T47D (cell line): ENCODE results near the gene RGL1.

ENCODE experiments used
- DNase-seq, 2 experiments: peaks; one replicate each; pipeline versions ENCODE4 v3.0.0 to v3.0.0-alpha.2; 2011 to 2012; ENCODE audit warnings: low read depth in 1 of 2, low spot score in 1 of 2
- JUND ChIP-seq: IDR thresholded peaks from 2 replicates; pipeline ENCODE4 v1.6.1; 2012; ENCODE audit warnings: low read depth
- in situ Hi-C: cut with HindIII; loops from 2 replicates; pipeline ENCODE4 v1.10.0; 2016; ENCODE audit warnings: low sequenced_read_pairs, low pct_unique_long_range_greater_than_20kb

The RGL1 gene

DNA sequence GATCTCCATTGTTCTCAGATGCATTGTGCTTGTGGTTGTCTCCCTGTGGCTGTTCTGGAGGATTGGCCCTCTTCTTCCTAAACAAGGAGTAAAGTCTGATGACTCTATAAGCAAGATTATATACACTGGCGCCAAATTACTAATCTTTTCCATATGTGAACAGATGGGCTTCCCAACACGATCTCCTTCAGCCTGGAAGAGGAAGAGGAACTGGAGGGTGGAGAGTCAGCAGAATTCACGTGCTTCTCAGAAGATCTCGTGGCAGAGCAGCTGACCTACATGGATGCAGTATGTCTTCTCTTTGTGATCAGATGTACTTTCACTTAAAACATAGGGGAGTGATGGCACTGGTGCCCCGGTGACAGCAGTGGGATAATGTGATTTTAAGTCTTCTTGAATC lies 78.7 kb downstream of the RGL1 start:
- DNase-seq: no peak
- no peak for TF ChIP-seq JUND
- in situ Hi-C loops: no loop called here

DNA sequence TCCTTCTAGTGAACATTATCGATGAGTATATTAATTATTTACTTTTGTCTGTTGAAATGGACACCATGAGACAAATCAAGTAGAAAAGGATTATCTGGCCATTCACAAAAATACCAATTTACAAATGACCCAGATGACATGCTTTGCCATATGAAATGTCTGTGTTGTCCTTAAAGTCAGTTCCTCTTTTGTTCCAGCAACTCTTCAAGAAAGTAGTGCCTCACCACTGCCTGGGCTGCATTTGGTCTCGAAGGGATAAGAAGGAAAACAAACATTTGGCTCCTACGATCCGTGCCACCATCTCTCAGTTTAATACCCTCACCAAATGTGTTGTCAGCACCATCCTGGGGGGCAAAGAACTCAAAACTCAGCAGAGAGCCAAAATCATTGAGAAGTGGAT lies 79.6 kb downstream of the RGL1 start:
- no peak for TF ChIP-seq JUND
- in situ Hi-C loops: no loop called here
- no peak for DNase-seq

DNA sequence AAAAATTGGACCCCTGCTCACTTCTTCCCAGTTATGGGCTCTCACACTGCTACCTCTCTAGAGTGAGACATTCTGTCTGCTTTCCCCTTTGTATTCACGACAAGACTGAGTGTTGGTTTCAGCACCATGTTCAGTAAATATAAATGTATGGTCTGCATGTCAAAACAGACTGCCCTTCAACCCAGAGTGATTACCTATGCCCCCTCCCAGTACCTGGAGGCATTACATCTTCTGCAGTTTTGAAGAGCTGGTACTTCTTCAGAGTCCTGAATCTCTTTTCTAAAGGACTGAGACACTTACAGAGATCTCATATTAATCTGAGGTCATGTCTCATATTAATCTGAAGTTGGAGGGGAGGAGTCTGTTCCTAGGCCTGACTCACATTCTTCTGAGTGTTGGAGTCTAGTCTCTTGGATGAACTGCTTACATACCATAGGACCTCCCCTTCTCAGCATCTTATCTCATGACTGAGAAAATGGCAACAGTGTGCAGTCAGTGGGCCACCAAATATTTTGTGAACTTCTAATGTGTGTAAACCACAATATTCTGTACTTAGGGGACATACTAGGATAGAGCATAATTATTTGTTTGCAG lies 80.3 kb downstream of the RGL1 start:
- TF ChIP-seq JUND: no peak
- DNase-seq: no peak
- in situ Hi-C loops: no loop called here

DNA sequence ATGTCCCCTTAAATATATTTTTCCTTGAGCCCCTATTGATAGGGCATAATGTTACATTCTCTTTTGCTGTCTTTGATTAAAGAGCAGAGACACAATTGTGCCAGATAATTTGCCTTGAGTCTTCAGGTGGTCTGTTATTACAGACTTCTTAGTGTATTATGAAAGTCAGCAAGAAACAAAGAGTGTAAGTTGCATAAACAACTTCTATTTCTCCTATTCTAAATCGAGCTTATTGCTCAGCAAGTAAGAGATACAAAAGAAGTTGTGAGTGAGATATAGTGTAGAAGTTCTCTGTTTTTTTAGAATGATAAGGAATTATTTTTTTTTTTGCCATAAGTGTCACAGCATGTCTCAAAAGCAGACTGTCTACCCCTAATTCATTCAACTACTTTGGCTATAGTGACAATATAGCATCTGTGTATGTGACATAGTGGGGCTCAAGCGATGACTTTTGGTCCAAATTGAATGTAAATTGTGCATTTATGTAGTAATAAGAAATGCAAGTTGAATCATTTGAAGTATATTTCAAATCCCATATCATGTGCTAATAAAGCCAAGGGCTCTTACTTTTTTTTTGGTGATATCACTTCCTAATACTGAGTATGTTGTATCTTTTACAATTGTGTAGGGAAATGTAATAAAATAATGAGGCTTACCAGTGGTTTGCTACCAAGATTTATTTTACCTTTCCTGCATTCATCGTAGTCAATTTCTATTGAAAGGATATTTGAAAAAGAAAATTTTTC lies 81.3 kb downstream of the RGL1 start:
- in situ Hi-C loops: no loop called here
- no peak for TF ChIP-seq JUND

DNA sequence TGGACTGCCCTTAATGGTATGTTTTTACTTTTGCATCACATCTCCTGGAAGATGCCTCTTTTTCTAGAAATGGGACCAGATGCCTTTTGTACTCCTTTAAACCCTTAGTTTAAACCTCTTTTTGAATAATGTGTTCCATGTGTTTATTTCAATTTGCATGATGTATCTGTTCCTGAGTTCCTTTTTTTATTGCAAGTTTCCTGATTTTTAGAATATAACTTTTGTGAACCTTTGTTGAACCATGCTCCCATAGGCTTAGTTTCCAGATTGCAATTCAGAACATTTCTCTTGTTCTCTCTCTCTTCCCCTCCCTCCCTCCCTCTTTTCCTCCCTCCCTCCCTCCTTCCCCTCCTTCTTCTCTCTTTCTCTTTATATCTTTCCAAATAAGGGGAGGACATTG lies 81.9 kb downstream of the RGL1 start:
- in situ Hi-C loops: no loop called here
- TF ChIP-seq JUND: no peak
- DNase-seq: no peak

More for the DNA sequence above, 81.3 kb downstream of the RGL1 start:
- no peak for DNase-seq

DNA sequence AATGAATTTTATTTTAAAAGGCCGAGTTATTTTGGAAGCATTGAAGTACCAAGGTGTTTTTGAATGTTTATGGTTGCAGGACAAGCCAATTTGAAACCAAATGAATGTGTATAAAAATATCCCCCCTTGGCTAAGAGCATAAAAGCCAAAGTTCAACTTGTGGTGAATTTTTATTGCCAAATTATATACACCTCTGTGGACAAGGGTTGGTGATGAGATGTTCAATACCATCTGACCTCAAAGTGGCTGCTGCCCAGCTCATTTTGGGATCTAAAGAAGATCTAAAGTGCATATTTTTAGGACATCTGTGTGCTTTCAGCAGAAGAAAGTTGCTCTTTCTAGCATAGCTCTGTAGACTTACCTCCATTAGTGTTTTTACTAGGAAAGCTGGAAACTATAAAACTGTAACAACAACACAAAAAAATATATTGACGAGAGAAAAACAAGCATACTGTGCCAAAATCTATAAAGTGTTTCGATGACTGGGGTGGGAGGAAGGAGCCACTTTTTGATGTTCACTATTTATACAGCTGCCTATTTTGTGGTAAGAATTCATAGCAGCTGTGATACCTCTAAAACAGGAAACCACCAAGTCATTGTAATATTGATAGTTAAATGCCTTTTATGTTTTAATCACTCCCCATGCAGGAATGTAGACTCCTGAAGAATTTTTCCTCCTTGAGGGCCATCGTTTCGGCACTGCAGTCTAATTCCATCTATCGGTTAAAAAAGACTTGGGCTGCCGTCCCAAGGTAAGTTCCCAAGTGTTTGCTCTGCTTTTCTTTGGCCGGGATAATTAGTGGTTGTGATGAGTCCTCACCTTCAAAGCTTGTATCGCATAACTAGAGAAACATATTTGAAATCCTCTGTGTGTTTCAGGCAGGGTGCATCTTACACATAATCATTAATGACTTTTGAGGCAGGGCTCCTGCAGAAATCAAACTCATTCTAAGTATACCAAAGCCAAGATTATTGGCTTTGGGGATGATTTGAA lies 83.2 kb downstream of the RGL1 start:
- DNase-seq: no peak
- TF ChIP-seq JUND: no peak
- in situ Hi-C loops: no loop called here

DNA sequence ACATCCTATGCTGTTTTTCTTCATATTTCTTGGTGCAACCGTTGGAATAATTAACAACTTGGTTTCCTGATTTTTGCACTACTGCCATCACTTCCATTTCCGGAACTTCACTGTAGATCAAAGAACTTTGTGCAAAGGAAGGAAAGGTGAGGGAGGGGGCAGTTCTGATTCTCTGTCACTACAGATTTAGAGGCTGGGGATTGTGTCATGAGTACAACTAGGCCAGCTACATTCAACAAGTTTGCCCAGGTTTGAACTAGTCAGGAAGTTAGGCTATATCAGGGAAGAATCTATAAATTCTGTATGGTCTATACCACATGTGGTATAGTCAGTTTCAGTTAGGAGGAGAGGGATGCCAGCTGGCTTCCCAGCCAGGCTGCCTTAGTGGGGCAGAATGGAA lies 84.2 kb downstream of the RGL1 start:
- no peak for TF ChIP-seq JUND
- in situ Hi-C loops: no loop called here
- no peak for DNase-seq

DNA sequence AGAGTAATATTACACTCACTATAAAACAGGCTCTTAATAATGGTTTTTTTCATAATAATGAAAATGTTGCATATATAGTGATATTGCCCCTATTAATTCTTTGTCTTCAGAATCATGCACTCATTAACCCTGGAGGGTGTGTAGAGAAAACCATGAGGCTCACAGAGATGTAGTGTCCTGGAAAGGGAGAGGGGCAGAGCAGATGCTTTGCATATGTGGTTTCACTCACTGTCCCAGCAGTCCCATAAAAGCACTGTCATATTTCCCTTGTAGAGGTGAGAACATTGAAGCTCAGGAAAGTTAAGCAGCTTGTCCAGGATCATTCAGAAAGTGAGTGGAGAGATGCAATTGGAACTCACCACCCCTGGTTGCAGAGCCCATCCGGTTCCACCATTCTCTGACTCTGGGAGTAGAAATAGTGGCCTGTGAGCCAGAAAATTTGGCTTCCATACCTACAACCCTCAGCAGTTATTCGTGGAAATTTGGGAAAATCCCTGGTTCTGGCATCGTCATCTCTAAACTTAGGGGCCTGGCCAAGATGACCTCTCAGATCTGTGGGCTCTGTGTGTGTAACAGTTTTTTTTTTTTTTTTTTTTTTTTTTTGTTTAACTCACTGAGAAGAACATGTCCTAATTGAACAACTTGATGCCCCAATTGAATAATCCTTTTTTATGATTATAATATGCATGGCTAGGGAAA lies 86.4 kb downstream of the RGL1 start:
- TF ChIP-seq JUND: no peak
- DNase-seq: no peak
- in situ Hi-C loops: no loop called here

DNA sequence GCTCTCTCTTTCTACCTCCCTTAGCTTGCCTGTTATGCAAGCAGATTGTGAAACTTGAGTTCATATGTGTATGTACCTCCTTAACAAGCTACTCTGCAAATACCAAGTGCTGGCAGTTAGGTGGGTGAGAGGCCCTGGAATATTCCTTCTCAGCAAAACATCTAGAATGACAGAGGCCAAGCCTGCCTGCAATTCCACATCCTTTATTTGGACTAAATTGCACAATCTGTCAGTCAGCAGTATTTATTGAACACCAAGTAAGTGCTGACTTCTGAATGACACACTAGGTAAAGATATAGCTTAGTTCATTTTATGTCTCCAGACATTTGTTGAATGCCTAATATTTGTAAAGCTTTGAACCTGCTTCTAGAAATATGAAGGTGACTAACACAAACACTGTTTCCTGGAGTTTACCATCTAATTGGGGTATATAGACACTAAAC lies 87.5 kb downstream of the RGL1 start:
- TF ChIP-seq JUND: no peak
- DNase-seq: peak in 1 of 2 experiments; percentile 65

DNA sequence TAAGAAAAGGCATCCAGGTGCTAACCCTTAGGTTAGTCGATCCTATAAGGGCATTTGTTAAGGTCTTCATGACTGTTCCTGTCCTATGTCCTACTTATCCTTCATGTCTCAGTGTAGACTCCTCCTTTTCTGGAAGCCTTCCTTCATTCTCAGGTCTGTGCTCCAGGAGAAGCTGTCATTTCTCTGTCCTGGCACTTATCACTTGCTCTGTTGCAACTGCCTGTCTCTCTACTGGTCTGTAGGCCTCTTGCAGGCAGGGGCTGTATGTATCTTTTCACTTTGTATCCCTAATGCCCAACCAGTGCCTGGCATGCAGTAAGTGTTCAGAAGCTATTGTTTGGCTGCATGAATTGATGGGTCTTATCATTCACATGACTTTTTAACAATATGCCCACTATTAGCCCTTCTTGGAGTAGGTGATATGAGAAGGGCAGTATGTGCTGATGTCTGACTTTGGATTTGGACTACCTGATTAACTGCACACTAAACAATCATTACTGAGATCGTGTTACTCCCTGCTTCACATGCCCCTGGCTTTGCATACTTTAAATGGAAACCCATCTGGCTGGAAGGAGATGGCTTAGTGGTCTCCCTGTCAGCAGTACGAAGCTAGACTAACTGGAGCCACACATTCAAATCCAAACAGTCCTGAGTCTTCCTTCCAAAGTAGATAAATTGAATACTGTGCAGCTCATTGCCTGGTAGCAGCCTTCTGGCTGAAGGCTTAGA lies 88.8 kb downstream of the RGL1 start:
- no peak for DNase-seq
- in situ Hi-C loops: no loop called here
- no peak for TF ChIP-seq JUND

More for the DNA sequence above, 87.5 kb downstream of the RGL1 start:
- in situ Hi-C loops: no loop called here

DNA sequence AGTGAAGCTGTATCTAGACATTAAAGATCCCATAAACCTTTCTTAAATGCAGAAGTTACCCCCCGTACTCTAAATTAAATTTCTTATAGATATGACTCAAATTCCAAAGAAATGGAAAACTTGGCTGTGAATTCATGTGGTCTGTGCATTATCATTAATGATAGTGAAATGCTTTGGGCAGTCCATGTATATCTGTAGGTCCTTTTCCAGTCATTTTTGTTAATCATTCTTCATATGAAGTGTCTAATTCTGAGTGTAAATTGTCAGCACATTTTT lies 89.3 kb downstream of the RGL1 start:
- no peak for DNase-seq
- in situ Hi-C loops: no loop called here
- no peak for TF ChIP-seq JUND
